Panc1 (cell line): ENCODE results near the gene CES1.

Experiments
- CTCF ChIP-seq: fragments of 450-650 bp; IDR thresholded peaks from 2 replicates; pipeline ENCODE4 v1.5.1; 2017; ENCODE audit warnings: mild to moderate bottlenecking
- POLR2AphosphoS5 ChIP-seq: IDR thresholded peaks from 2 replicates; pipeline ENCODE4 v1.6.1; 2012; ENCODE audit warnings: mild to moderate bottlenecking, low read depth, low read length, moderate library complexity

DNA sequence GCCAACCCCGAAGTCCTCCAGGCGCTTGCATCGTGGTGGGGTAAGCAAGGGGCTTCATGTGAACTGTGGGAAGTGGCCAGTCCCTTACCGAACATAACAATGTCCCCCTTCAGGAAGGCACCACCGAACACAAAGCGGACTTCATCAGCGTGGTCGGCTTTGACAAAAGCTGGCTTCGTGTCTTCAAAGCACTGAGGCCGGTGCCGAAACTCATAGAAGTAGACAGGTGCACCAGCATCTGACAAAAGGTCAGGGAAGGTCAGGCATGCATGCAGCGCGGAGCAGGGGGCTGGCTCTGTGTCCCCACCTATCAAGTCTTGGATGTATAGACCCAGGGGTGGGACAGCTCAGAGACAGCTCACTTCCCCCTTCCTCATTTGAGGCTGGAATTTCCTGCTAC is 16.6 kb upstream of the CES1 start:
- no peak for TF ChIP-seq CTCF
- no peak for TF ChIP-seq POLR2AphosphoS5
